Nephron (organoid): ENCODE data around the gene WSB2.

Experiments
- H3K27ac Mint-ChIP-seq, 3 experiments: 2 replicates each; pipeline ENCODE4 v1.8.0; 2020; ENCODE audit warnings: mixed read lengths in 3 of 3, mild to moderate bottlenecking in 2 of 3, moderate library complexity in 1 of 3
- H3K27me3 Mint-ChIP-seq: 2 replicates; pipeline ENCODE4 v1.8.0; 2021; ENCODE audit warnings: low read depth, mild to moderate bottlenecking, moderate library complexity, mixed read lengths
- H3K36me3 Mint-ChIP-seq: 2 replicates; pipeline ENCODE4 v1.8.0; 2020; ENCODE audit warnings: low read depth, mixed read lengths
- H3K4me1 Mint-ChIP-seq: 2 replicates; pipeline ENCODE4 v1.8.0; 2020; ENCODE audit warnings: mixed read lengths
- H3K4me3 Mint-ChIP-seq, 3 experiments: 2 replicates each; pipeline ENCODE4 v1.8.0; 2020; ENCODE audit warnings: mild to moderate bottlenecking in 3 of 3, mixed read lengths in 3 of 3, moderate library complexity in 2 of 3
- H3K9me3 Mint-ChIP-seq: 2 replicates; pipeline ENCODE4 v1.8.0; 2020; ENCODE audit warnings: mixed read lengths
- CTCF ChIP-seq, 3 experiments: fragments of 200-600 bp; sonication (generic); IDR thresholded peaks; one replicate each; pipeline ENCODE4 v1.5.0; 2021; ENCODE audit warnings: antibody characterized with exemption in 3 of 3; ENCODE audit not compliant: unreplicated experiment in 3 of 3

Gene WSB2

GRCh38 chr12:118060301-118061010 is 523 bp downstream of the WSB2 start:
- H3K36me3 Mint-ChIP-seq, result peaks cover 8% of the 10 kb centered on the region
- peak overlapping the region; percentile 83 to 98 (median 95) for H3K4me3 Mint-ChIP-seq
- no peaks in the 10 kb centered on the region for H3K27me3 Mint-ChIP-seq
- peak overlapping the region; percentile 97 to 99 (median 97) for H3K27ac Mint-ChIP-seq
- peaks cover 36% of the 10 kb centered on the region for H3K4me1 Mint-ChIP-seq
- no peaks in the 10 kb centered on the region for H3K9me3 Mint-ChIP-seq
- no peak for TF ChIP-seq CTCF (IDR thresholded peaks at IDR 0.05; ENCODE audit: unreplicated experiment in 3 of 3)

- Mint-ChIP-seq H3K27ac (peak overlapping the region; percentile 97 to 99 (median 97)), H3K9me3 (no peaks in the 10 kb centered on the region), H3K4me1 (peaks cover 34% of the 10 kb centered on the region), H3K4me3 (peak overlapping the region; percentile 83 to 98 (median 95)), H3K36me3 (peaks cover 8% of the 10 kb centered on the region), H3K27me3 (no peaks in the 10 kb centered on the region)
- TF ChIP-seq CTCF (IDR thresholded peaks at IDR 0.05; ENCODE audit: unreplicated experiment in 3 of 3), result no peak
These were observed 1.4 kb downstream of the WSB2 start for GRCh38 chr12:118059341-118060191.

GRCh38 chr12:118058881-118059280 is 2.1 kb downstream of the WSB2 start:
- Mint-ChIP-seq H3K4me3 (peak overlapping the region; percentile 83 to 98 (median 95)), H3K36me3 (peaks cover 8% of the 10 kb centered on the region), H3K27me3 (no peaks in the 10 kb centered on the region)

GRCh38 chr12:118058227-118058626 is 2.8 kb downstream of the WSB2 start:
- no peaks in the 10 kb centered on the region for H3K9me3 Mint-ChIP-seq
- no peaks in the 10 kb centered on the region for H3K27me3 Mint-ChIP-seq
- peaks cover 10% of the 10 kb centered on the region for H3K36me3 Mint-ChIP-seq
- H3K4me1 Mint-ChIP-seq, result peaks cover 34% of the 10 kb centered on the region
- H3K4me3 Mint-ChIP-seq, result no peak overlapping the region
- TF ChIP-seq CTCF (IDR thresholded peaks at IDR 0.05; ENCODE audit: unreplicated experiment in 3 of 3), result no peak
- H3K27ac Mint-ChIP-seq, result no peak overlapping the region

More at GRCh38 chr12:118058881-118059280, 2.1 kb downstream of the WSB2 start:
- no peaks in the 10 kb centered on the region for H3K9me3 Mint-ChIP-seq
- no peak for TF ChIP-seq CTCF (IDR thresholded peaks at IDR 0.05; ENCODE audit: unreplicated experiment in 3 of 3)
- H3K4me1 Mint-ChIP-seq, result peaks cover 31% of the 10 kb centered on the region
- peak overlapping the region; percentile 97 to 99 (median 97) for H3K27ac Mint-ChIP-seq

- H3K36me3 Mint-ChIP-seq, result peaks cover 26% of the 10 kb centered on the region
- H3K9me3 Mint-ChIP-seq, result no peaks in the 10 kb centered on the region
- peaks cover 32% of the 10 kb centered on the region for H3K4me1 Mint-ChIP-seq
- H3K4me3 Mint-ChIP-seq, result no peak overlapping the region
- no peak overlapping the region for H3K27ac Mint-ChIP-seq
- H3K27me3 Mint-ChIP-seq, result no peaks in the 10 kb centered on the region
- no peak for TF ChIP-seq CTCF (IDR thresholded peaks at IDR 0.05; ENCODE audit: unreplicated experiment in 3 of 3)
These were observed 4.9 kb downstream of the WSB2 start for GRCh38 chr12:118055865-118056773.
